ENCODE measurements around the gene SMIM21.

DNA sequence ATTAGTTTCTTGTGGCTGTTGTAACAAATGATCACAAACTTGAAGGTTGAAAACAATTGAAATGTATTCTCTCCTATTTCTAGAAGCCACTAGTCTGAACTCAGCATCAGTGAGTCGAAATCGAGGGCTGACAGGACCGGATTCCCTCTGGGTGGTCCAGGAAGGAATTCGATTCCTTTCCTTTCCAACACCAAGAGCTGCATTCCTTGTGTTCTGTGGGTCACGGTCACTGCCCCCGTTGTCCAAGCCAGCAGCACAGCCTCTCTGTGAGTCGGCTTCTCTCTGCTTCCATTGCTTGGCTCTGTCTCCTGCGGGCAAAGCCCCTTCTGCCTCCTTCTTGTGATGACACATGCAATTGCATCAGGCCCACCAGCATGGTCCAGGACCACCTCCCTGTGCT, 67.3 kb downstream of the SMIM21 start:
- TF ChIP-seq, protein P1, sequence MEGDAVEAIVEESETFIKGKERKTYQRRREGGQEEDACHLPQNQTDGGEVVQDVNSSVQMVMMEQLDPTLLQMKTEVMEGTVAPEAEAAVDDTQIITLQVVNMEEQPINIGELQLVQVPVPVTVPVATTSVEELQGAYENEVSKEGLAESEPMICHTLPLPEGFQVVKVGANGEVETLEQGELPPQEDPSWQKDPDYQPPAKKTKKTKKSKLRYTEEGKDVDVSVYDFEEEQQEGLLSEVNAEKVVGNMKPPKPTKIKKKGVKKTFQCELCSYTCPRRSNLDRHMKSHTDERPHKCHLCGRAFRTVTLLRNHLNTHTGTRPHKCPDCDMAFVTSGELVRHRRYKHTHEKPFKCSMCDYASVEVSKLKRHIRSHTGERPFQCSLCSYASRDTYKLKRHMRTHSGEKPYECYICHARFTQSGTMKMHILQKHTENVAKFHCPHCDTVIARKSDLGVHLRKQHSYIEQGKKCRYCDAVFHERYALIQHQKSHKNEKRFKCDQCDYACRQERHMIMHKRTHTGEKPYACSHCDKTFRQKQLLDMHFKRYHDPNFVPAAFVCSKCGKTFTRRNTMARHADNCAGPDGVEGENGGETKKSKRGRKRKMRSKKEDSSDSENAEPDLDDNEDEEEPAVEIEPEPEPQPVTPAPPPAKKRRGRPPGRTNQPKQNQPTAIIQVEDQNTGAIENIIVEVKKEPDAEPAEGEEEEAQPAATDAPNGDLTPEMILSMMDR (tag by site-specific recombination; IDR thresholded peaks at IDR 0.05) = no peak
- TF ChIP-seq, protein P2, sequence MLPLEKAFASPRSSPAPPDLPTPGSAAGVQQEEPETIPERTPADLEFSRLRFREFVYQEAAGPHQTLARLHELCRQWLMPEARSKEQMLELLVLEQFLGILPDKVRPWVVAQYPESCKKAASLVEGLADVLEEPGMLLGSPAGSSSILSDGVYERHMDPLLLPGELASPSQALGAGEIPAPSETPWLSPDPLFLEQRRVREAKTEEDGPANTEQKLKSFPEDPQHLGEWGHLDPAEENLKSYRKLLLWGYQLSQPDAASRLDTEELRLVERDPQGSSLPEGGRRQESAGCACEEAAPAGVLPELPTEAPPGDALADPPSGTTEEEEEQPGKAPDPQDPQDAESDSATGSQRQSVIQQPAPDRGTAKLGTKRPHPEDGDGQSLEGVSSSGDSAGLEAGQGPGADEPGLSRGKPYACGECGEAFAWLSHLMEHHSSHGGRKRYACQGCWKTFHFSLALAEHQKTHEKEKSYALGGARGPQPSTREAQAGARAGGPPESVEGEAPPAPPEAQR (tag by site-specific recombination; IDR thresholded peaks at IDR 0.05) = no peak
- TF ChIP-seq, protein P3, sequence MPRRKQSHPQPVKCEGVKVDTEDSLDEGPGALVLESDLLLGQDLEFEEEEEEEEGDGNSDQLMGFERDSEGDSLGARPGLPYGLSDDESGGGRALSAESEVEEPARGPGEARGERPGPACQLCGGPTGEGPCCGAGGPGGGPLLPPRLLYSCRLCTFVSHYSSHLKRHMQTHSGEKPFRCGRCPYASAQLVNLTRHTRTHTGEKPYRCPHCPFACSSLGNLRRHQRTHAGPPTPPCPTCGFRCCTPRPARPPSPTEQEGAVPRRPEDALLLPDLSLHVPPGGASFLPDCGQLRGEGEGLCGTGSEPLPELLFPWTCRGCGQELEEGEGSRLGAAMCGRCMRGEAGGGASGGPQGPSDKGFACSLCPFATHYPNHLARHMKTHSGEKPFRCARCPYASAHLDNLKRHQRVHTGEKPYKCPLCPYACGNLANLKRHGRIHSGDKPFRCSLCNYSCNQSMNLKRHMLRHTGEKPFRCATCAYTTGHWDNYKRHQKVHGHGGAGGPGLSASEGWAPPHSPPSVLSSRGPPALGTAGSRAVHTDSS (tag by site-specific recombination; IDR thresholded peaks at IDR 0.05) = no peak
- TF ChIP-seq ZNF174 (tag by site-specific recombination; IDR thresholded peaks at IDR 0.05) (no peak), ZNF658 (tag by site-specific recombination; IDR thresholded peaks at IDR 0.05) (no peak), ZNF24 (tag by site-specific recombination; IDR thresholded peaks at IDR 0.05) (no peak), PRDM1 (tag by site-specific recombination; IDR thresholded peaks at IDR 0.05) (no peak), KLF7 (tag by site-specific recombination; IDR thresholded peaks at IDR 0.05; ENCODE audit: borderline replicate concordance) (no peak), BCL11A (tag by site-specific recombination; IDR thresholded peaks at IDR 0.05; ENCODE audit: low read depth) (no peak), ZNF76 (tag by site-specific recombination; IDR thresholded peaks at IDR 0.05; ENCODE audit: borderline replicate concordance, low read depth) (no peak)
- TF ChIP-seq, protein P4, sequence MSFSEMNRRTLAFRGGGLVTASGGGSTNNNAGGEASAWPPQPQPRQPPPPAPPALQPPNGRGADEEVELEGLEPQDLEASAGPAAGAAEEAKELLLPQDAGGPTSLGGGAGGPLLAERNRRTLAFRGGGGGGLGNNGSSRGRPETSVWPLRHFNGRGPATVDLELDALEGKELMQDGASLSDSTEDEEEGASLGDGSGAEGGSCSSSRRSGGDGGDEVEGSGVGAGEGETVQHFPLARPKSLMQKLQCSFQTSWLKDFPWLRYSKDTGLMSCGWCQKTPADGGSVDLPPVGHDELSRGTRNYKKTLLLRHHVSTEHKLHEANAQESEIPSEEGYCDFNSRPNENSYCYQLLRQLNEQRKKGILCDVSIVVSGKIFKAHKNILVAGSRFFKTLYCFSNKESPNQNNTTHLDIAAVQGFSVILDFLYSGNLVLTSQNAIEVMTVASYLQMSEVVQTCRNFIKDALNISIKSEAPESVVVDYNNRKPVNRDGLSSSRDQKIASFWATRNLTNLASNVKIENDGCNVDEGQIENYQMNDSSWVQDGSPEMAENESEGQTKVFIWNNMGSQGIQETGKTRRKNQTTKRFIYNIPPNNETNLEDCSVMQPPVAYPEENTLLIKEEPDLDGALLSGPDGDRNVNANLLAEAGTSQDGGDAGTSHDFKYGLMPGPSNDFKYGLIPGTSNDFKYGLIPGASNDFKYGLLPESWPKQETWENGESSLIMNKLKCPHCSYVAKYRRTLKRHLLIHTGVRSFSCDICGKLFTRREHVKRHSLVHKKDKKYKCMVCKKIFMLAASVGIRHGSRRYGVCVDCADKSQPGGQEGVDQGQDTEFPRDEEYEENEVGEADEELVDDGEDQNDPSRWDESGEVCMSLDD (tag by site-specific recombination; IDR thresholded peaks at IDR 0.05) = no peak
